CD4-positive, alpha-beta T cell (primary cell): ENCODE data around the gene LLPH. TPM values are rescaled to one million over a fixed set of nuclear protein-coding genes. Genes with fewer than 3 reads are reported as not detected.

Source experiments
- ATAC-seq: fragments of 200-7000 bp; cut with Tn5 transposase; one replicate; pipeline ENCODE4 v1.10.0; 2022; ENCODE audit warnings: mild to moderate bottlenecking; ENCODE audit not compliant: poor library complexity
- CTCF ChIA-PET: fragments of 350-600 bp; sonication (Branson Sonifier 250); formaldehyde crosslinking; loops from one replicate; lab custom pipeline; 2021; ENCODE audit warnings: antibody characterized with exemption, inconsistent platforms; lab: Charles Lee
- POLR2A ChIA-PET: fragments of 350-600 bp; sonication (Branson Sonifier 250); formaldehyde crosslinking; loops from one replicate; lab custom pipeline; 2021; ENCODE audit warnings: antibody characterized with exemption, inconsistent platforms; lab: Charles Lee
- DNase-seq, 14 experiments: peaks; one replicate each; pipeline ENCODE4 v3.0.0-alpha.2; 2013 to 2020; ENCODE audit warnings: mixed read lengths in 2 of 14
- H3K27ac ChIP-seq, 2 donors: one replicate each; pipeline versions ENCODE4 v1.5.1 to v1.7.0; 2013; ENCODE audit warnings: low read length in 2 of 2, low read depth in 1 of 2, mild to moderate bottlenecking in 1 of 2
- H3K27me3 ChIP-seq, 2 experiments: 1 replicate in 1 of 2; 2 replicates in 1 of 2; pipeline versions ENCODE4 v1.6.1 to v1.7.0; 2013; ENCODE audit warnings: low read length in 2 of 2, control low read depth in 1 of 2, mild to moderate bottlenecking in 1 of 2, moderate library complexity in 1 of 2; ENCODE audit not compliant: insufficient read depth in 2 of 2, control insufficient read depth in 1 of 2
- H3K36me3 ChIP-seq: one replicate; pipeline ENCODE4 v1.6.1; 2013; ENCODE audit warnings: low read length, control low read depth; ENCODE audit not compliant: insufficient read depth
- H3K4me1 ChIP-seq: one replicate; pipeline ENCODE4 v1.6.1; 2013; ENCODE audit warnings: low read length, control low read depth; ENCODE audit not compliant: insufficient read depth
- H3K4me3 ChIP-seq: one replicate; pipeline ENCODE4 v1.5.1; 2013; ENCODE audit warnings: mild to moderate bottlenecking, low read length, moderate library complexity
- H3K9me3 ChIP-seq, 2 experiments: 1 replicate in 1 of 2; 2 replicates in 1 of 2; pipeline versions ENCODE4 v1.6.1 to v1.7.0; 2013; ENCODE audit warnings: low read length in 2 of 2, mild to moderate bottlenecking in 2 of 2, control low read depth in 1 of 2, moderate library complexity in 1 of 2; ENCODE audit not compliant: control insufficient read depth in 1 of 2, insufficient read depth in 1 of 2
- H3K27ac Mint-ChIP-seq: one replicate; pipeline ENCODE4 v1.8.0; 2020; ENCODE audit warnings: mixed read lengths
- H3K27me3 Mint-ChIP-seq: one replicate; pipeline ENCODE4 v1.8.0; 2021; ENCODE audit warnings: mixed read lengths
- H3K36me3 Mint-ChIP-seq: one replicate; pipeline ENCODE4 v1.8.0; 2021; ENCODE audit warnings: low read depth, mixed read lengths
- H3K4me1 Mint-ChIP-seq: one replicate; pipeline ENCODE4 v1.8.0; 2021; ENCODE audit warnings: low read depth, mixed read lengths
- H3K4me3 Mint-ChIP-seq: one replicate; pipeline ENCODE4 v1.8.0; 2020; ENCODE audit warnings: mild to moderate bottlenecking, mixed read lengths
- H3K9me3 Mint-ChIP-seq: one replicate; pipeline ENCODE4 v1.8.0; 2020; ENCODE audit warnings: mixed read lengths
- intact Hi-C, 2 experiments: fragments of 100-400 bp; cut with DNase I in 1 of 2; cut with micrococcal nuclease in 1 of 2; formaldehyde crosslinking; loops; one replicate each; pipeline versions ENCODE4 v1.15.1 to v1.9.0; 2023 to 2025; cut with DNase I, micrococcal nuclease
- total RNA-seq, 174 experiments: library from RNA in 2 of 174; stranded (reverse) in 2 of 174; gene quantifications; one replicate each; pipeline ENCODE4 v1.2.3 and lab custom pipeline; 2021 to 2026
- TF ChIP-seq, protein P1 (sequence below): fragments of 200-600 bp; IDR thresholded peaks from one replicate; pipeline ENCODE4 v1.8.0; 2022; ENCODE audit warnings: antibody characterized with exemption, mild to moderate bottlenecking

The LLPH gene
- total RNA-seq, 2 experiments from 2014 or later: 27.3 to 31.0 TPM

GRCh38 chr12:66109056-66109455 lies 21.5 kb downstream of the LLPH start:
- peaks cover 16% of the 10 kb centered on the region for H3K27me3 Mint-ChIP-seq
- peaks cover 5% of the 10 kb centered on the region for H3K4me1 Mint-ChIP-seq
- TF ChIP-seq, protein P1, sequence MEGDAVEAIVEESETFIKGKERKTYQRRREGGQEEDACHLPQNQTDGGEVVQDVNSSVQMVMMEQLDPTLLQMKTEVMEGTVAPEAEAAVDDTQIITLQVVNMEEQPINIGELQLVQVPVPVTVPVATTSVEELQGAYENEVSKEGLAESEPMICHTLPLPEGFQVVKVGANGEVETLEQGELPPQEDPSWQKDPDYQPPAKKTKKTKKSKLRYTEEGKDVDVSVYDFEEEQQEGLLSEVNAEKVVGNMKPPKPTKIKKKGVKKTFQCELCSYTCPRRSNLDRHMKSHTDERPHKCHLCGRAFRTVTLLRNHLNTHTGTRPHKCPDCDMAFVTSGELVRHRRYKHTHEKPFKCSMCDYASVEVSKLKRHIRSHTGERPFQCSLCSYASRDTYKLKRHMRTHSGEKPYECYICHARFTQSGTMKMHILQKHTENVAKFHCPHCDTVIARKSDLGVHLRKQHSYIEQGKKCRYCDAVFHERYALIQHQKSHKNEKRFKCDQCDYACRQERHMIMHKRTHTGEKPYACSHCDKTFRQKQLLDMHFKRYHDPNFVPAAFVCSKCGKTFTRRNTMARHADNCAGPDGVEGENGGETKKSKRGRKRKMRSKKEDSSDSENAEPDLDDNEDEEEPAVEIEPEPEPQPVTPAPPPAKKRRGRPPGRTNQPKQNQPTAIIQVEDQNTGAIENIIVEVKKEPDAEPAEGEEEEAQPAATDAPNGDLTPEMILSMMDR: no peak
- no peak overlapping the region for H3K27ac Mint-ChIP-seq
- H3K27me3 ChIP-seq: no peaks in the 10 kb centered on the region
- no peak for DNase-seq
- no peak for ATAC-seq
- ChIA-PET CTCF (no interaction called here), POLR2A (no interaction called here)
- H3K4me3 ChIP-seq: no peak overlapping the region
- no peaks in the 10 kb centered on the region for H3K9me3 ChIP-seq
- intact Hi-C loops: loop anchor here in 1 of 2 experiments (5.0 kb wide), 1 partner anchor 552 kb away; no protein-coding TSS in a partner anchor
- no peaks in the 10 kb centered on the region for H3K36me3 Mint-ChIP-seq
- H3K4me3 Mint-ChIP-seq: no peak overlapping the region
- H3K27ac ChIP-seq: no peak overlapping the region
- peaks cover 4% of the 10 kb centered on the region for H3K4me1 ChIP-seq
- no peaks in the 10 kb centered on the region for H3K9me3 Mint-ChIP-seq
- H3K36me3 ChIP-seq: no peaks in the 10 kb centered on the region

DNA sequence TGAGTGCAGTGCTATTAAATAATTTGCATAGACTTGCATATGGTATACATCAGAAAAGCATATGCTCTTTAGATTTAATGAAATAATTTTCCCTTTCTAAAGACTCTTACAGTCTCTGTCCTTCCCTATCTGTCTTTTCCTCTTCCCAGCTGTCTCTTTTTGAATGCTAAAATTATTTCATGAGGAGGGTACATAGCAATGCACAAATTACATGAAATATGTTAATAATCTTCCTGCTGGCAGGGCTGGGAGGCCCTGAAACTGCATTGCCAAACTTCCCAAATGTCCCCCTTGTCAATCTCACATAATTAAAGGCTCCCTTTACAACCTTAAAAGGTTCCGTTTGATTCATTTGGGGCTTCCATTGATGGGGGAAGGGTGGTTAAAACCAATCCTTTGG lies 22.2 kb downstream of the LLPH start:
- ATAC-seq (no peak), DNase-seq (no peak)
- peaks cover 5% of the 10 kb centered on the region for H3K4me1 Mint-ChIP-seq
- no peak overlapping the region for H3K27ac ChIP-seq
- no peaks in the 10 kb centered on the region for H3K9me3 ChIP-seq
- peaks cover 4% of the 10 kb centered on the region for H3K4me1 ChIP-seq
- H3K36me3 ChIP-seq: no peaks in the 10 kb centered on the region
- ChIA-PET CTCF (no interaction called here), POLR2A (no interaction called here)
- no peaks in the 10 kb centered on the region for H3K36me3 Mint-ChIP-seq
- H3K4me3 Mint-ChIP-seq: no peak overlapping the region
- H3K27me3 Mint-ChIP-seq: peaks cover 20% of the 10 kb centered on the region
- H3K27ac Mint-ChIP-seq: no peak overlapping the region
- H3K4me3 ChIP-seq: no peak overlapping the region
- TF ChIP-seq, protein P1: no peak
- intact Hi-C loops: loop anchor here in 1 of 2 experiments (5.0 kb wide), 1 partner anchor 551 kb away; no protein-coding TSS in a partner anchor
- H3K27me3 ChIP-seq: no peaks in the 10 kb centered on the region
- H3K9me3 Mint-ChIP-seq: no peaks in the 10 kb centered on the region

DNA sequence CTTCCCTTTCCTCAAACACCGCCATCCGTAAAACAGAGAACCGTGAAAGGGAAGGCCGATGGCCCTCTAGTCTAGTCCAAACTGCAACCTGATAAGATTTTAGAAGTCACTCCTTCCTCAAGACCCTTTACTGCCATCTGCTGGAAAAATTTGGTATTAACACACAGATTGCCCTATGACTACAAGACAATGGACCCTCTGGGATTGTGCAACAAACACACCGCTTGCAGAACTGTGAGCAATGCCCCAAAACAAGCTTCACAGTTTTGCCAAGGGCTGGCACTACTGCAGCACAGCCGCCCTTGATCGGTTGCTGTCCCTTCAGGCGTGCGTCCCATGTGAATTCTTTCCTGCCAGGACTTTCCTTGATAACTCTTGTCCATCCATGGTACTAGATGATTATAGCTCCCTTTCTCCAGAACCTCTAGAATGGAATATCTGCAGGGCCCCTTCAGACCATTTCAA lies 23.1 kb downstream of the LLPH start:
- Histone ChIP-seq H3K4me1 (peaks cover 4% of the 10 kb centered on the region), H3K27me3 (peaks cover 0 to 3% of the 10 kb centered on the region in 2 experiments), H3K36me3 (no peaks in the 10 kb centered on the region), H3K9me3 (no peaks in the 10 kb centered on the region), H3K27ac (no peak overlapping the region), H3K4me3 (no peak overlapping the region)
- intact Hi-C loops: loop anchor here (1.0 to 5.0 kb wide), 3 partner anchors 550 to 1216 kb away; no protein-coding TSS in a partner anchor
- ATAC-seq (peak; percentile 91), DNase-seq (peak in 10 of 14 experiments; percentile 7 to 85 (median 38))
- Mint-ChIP-seq H3K27ac (no peak overlapping the region), H3K4me1 (peaks cover 5% of the 10 kb centered on the region), H3K27me3 (peaks cover 28% of the 10 kb centered on the region), H3K9me3 (no peaks in the 10 kb centered on the region), H3K4me3 (no peak overlapping the region), H3K36me3 (no peaks in the 10 kb centered on the region)
- POLR2A ChIA-PET: no interaction called here
- CTCF ChIA-PET: no interaction called here
- TF ChIP-seq, protein P1: peak; percentile 85
